Measurements from ENCODE around the gene ITPRIPL1.

- TF ChIP-seq CTCF (IDR thresholded peaks at IDR 0.05) (no peak), POLR2A (IDR thresholded peaks at IDR 0.05) (no peak)
These were observed 34.7 kb downstream of the ITPRIPL1 start for GRCh38 chr2:96359866-96360265.

All from stomach (tissue), 4 donors.